ENCODE measurements around the gene CFDP1. TPM values are rescaled to one million over a fixed set of nuclear protein-coding genes. Genes with fewer than 3 reads are reported as not detected.
A peak's percentile ranks its signal among the peaks of the same experiment; 100 is the strongest.

The CFDP1 gene
- total RNA-seq, 1 donor from 2014 or later = 59.7 TPM

DNA sequence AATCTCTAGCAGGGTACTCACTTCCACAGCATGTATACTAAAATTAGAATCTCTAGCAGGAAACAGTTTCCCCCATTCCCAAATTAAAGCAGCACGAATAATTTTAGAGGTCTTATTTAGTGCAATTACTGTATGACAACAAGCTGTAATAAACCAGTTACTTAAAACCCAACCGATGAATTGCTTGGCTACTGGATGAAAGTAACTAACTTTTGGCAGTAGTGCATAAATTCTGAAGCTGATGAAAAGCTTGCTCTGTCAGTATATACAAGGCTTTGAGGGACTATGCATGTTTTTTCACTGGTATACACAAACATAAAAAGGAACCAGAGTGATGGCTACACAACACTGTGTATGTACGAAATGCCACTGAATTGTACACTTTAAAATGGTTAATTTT is 89.4 kb downstream of the CFDP1 start:
- no peak for TF ChIP-seq CTCF (IDR thresholded peaks at IDR 0.05; ENCODE audit: insufficient read depth, low read length, poor library complexity, severe bottlenecking)
- H3K4me3 ChIP-seq (ENCODE audit: low read depth, low read length) = no peak overlapping the region
- no peaks in the 10 kb centered on the region for H3K27me3 ChIP-seq (ENCODE audit: control insufficient read depth, insufficient read depth, low read length)
- H3K36me3 ChIP-seq (ENCODE audit: control insufficient read depth, insufficient read depth, low read length) = no peaks in the 10 kb centered on the region
- no peak for DNase-seq (ENCODE audit: low read depth)

- Histone ChIP-seq H3K27me3 (ENCODE audit: control insufficient read depth, insufficient read depth, low read length) (no peaks in the 10 kb centered on the region), H3K36me3 (ENCODE audit: control insufficient read depth, insufficient read depth, low read length) (no peaks in the 10 kb centered on the region), H3K4me3 (ENCODE audit: low read depth, low read length) (no peak overlapping the region)
- no peak for DNase-seq (ENCODE audit: low read depth)
- no peak for TF ChIP-seq CTCF (IDR thresholded peaks at IDR 0.05; ENCODE audit: insufficient read depth, low read length, poor library complexity, severe bottlenecking)
Measured at GRCh38 chr16:75343286-75343685, 90.0 kb downstream of the CFDP1 start.

- no peak overlapping the region for H3K4me3 ChIP-seq (ENCODE audit: low read depth, low read length)
- peak; percentile 74 for DNase-seq (ENCODE audit: low read depth)
- no peak for TF ChIP-seq CTCF (IDR thresholded peaks at IDR 0.05; ENCODE audit: insufficient read depth, low read length, poor library complexity, severe bottlenecking)
- no peaks in the 10 kb centered on the region for H3K36me3 ChIP-seq (ENCODE audit: control insufficient read depth, insufficient read depth, low read length)
- no peaks in the 10 kb centered on the region for H3K27me3 ChIP-seq (ENCODE audit: control insufficient read depth, insufficient read depth, low read length)
Measured at GRCh38 chr16:75342308-75342811, 90.9 kb downstream of the CFDP1 start.

- H3K4me3 ChIP-seq (ENCODE audit: low read depth, low read length) = no peak overlapping the region
- no peaks in the 10 kb centered on the region for H3K27me3 ChIP-seq (ENCODE audit: control insufficient read depth, insufficient read depth, low read length)
- no peak for TF ChIP-seq CTCF (IDR thresholded peaks at IDR 0.05; ENCODE audit: insufficient read depth, low read length, poor library complexity, severe bottlenecking)
- H3K36me3 ChIP-seq (ENCODE audit: control insufficient read depth, insufficient read depth, low read length) = no peaks in the 10 kb centered on the region
- no peak for DNase-seq (ENCODE audit: low read depth)
Measured at GRCh38 chr16:75341564-75342307, 91.6 kb downstream of the CFDP1 start.

DNA sequence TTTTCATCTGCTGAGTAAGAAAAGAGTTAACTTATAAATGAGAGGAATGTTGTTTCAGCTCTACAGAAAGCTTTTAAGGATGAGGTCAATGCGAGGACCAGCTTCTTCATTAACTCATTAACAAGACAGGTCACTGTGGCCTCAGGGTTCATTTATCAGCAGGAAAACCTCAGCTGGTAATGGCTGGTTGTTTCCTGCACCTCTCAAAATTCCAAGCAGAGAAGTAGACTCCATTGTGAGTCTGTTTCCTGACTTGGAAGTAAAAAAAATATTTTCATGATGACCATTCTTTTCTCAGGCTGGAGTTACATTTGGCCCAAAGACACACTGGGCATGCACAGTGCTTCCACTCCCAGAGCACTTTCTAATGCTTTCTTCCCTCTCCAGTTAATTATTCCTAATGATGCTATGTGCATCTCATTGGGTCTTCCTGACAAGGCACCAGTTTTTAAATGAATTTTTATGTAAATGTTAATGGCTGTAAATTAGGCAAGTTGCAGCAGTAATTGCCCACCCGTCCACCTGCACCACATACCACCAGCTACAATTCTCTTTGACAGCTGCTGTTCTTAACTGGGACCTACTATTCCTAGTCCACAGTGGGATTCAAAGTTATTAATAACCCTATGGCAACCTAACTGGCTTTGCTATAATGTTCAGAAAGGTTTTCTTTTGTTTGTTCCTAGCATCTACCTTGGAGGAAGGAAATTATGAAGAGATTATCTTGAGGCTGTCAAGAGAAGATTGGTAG is 92.4 kb downstream of the CFDP1 start:
- Histone ChIP-seq H3K27me3 (ENCODE audit: control insufficient read depth, insufficient read depth, low read length) (no peaks in the 10 kb centered on the region), H3K4me3 (ENCODE audit: low read depth, low read length) (no peak overlapping the region), H3K36me3 (ENCODE audit: control insufficient read depth, insufficient read depth, low read length) (no peaks in the 10 kb centered on the region)
- TF ChIP-seq CTCF (IDR thresholded peaks at IDR 0.05; ENCODE audit: insufficient read depth, low read length, poor library complexity, severe bottlenecking) = no peak
- peak; percentile 92 for DNase-seq (ENCODE audit: low read depth)

Measured in kidney epithelial cell (primary cell).